GM19397 (cell line): ENCODE measurements around the gene LRRC37A.
"Not testable (repeated sequence)": the region's sequence is repeated elsewhere in the genome, so short reads cannot be mapped to it uniquely, and the experiment has no call there.

Source experiments
- ATAC-seq: cut with Tn5 transposase; IDR thresholded peaks from one replicate; pipeline ENCODE4 v1.9.1; 2021; ENCODE audit warnings: mild to moderate bottlenecking, moderate library complexity; ENCODE audit not compliant: unreplicated experiment

The LRRC37A gene

DNA sequence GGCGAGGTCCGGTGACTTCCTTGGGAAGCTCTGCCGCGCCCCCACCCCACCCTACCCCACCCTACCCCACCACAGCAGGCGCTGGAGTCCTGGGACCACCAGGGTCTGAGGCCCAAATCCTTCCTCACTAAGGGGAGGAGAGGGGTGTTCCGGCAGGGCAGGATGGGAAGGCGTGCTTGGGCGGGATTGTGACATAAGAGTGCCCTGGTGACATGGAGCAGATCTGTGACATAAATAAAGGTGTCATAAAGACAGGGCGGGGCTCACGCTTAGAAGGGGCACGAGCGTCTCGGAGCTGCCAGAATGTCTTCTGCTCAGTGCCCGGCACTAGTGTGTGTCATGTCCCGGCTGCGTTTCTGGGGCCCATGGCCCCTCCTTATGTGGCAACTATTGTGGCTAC is at the start of gene LRRC37A:
Gene LRRC37A, plus strand, starts transcription at position 301 of the 400 bp plus-strand sequence. Its CDS starts 3 bp downstream, at position 304.
- ATAC-seq = not testable (repeated sequence)

DNA sequence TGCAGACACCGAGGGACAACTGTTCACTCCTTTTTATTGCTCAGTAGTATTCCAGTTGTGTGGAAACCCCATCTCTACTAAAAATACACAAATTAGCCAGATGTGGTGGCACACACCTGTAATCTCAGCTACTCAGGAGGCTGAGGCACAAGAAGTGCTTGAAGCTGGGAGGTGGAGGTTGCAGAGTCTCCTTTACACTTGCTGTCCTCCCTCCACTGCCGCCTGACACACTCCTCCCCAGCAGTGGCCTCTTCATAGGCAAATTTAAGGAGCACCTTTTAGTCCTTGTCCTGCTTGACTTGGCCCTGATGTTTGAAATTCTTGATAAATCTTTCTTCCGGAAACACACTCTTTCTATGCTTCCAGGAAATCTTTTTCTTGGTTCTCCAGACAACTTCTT is 45.8 kb upstream of the LRRC37A start:
- ATAC-seq = not testable (repeated sequence)

DNA sequence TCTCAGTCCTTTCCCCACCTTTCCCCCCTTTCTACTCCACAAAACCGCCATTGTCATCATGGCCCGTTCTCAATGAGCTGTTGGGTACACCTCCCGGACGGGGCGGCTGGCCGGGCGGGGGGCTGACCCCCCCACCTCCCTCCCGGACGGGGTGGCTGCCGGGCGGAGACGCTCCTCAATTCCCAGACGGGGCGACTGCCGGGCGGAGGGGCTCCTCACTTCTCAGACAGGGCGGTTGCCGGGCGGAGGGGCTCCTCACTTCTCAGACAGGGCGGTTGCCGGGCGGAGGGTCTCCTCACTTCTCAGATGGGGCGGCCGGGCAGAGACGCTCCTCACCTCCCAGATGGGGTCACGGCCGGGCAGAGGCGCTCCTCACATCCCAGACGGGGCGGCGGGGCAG is 42.1 kb upstream of the LRRC37A start:
- ATAC-seq = not testable (repeated sequence)

GRCh38 chr17:46253722-46254121 is 41.2 kb upstream of the LRRC37A start:
- ATAC-seq = not testable (repeated sequence)

- not testable (repeated sequence) for ATAC-seq
Observed at GRCh38 chr17:46254215-46254614, 40.7 kb upstream of the LRRC37A start.

DNA sequence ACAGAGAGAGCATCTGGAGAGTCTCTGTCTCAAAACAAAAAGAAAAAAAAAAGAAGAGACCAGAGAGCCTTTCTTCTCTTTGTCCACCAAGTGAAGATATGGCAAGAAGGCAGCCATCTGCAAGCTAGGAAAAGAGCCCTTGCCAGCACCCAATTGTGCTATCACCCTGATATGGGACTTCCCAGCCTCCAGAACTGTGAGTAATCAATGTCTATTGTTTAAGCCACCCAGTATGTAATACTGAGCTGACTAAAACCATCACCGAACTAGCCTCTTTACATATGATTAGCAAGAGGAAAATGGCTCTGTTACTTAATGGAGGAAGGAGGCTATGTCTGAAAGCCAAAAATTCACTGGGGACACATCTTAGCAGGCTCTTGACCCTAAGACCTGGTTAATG is 38.6 kb upstream of the LRRC37A start:
- not testable (repeated sequence) for ATAC-seq

GRCh38 chr17:46259845-46260661 is 34.9 kb upstream of the LRRC37A start:
- ATAC-seq = not testable (repeated sequence)

DNA sequence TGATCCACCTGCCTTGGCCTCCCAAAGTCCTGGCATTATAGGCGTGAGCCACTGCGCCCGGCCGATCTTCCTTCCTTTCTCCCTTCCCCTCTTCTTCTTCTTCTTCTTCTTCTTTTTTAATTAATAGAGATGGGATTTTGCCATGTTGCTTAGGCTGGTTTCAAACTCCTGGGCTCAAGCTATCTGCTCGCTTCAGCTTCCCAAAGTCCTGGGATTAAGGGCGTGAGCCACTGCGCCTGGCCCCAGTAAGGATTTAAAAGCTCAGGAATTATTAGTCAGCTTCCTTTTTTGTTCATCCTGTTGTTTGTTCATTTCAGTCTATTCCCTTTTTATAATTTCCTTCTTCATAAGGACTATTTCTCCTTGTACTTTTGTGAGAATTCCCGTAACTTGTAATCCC is 32.7 kb upstream of the LRRC37A start:
- ATAC-seq = no peak

GRCh38 chr17:46264456-46265198 is 30.3 kb upstream of the LRRC37A start:
- ATAC-seq = no peak

DNA sequence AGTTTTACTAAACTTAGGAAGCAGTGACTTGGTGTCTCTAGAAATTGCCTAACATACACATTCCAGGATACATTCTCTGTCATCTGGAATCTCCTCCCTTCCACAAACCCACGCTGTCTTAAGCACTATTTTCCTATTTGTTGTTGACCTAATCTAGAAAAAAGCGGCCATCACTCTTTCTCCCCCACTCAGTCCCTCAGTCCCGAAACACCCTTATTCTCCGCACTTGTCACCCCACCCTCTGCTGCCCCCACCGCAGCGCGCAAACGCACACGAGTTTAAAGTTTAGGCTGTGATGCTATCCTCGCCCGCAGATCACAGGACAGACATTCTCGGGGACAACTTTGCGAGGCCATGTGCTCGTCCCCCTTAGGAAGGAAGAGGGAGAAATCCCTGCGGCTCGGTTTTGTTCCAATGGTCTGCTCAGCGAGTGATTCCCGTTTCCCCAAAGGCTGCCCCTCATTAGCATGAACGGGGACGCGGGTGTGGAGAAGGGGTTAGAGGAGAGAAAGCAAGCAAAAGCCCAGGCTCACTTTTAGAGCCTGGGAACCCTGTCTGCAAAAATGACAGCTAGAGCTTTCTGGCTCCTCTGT is 28.8 kb upstream of the LRRC37A start:
- not testable (repeated sequence) for ATAC-seq

- peak; percentile 88 for ATAC-seq
Observed at GRCh38 chr17:46266656-46267544, 28.0 kb upstream of the LRRC37A start.

DNA sequence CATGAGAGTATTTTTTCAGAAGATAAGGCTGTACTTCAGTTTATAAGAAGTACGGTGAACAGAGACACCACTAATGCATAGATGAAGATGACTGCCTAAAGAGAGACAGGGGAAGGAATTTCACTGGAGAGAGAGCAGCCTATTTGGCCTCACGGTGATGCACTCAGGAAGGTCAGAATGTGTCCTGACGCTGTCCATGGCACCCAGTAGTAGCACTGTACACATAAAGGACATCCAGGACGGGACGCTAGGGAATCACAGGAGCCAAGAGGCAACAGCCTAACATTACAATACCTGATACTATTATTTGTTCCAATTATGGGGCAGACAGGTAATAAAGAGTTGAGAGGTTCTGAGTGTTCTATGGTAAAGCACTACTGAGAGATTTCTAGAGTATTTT is 24.9 kb upstream of the LRRC37A start:
- no peak for ATAC-seq

DNA sequence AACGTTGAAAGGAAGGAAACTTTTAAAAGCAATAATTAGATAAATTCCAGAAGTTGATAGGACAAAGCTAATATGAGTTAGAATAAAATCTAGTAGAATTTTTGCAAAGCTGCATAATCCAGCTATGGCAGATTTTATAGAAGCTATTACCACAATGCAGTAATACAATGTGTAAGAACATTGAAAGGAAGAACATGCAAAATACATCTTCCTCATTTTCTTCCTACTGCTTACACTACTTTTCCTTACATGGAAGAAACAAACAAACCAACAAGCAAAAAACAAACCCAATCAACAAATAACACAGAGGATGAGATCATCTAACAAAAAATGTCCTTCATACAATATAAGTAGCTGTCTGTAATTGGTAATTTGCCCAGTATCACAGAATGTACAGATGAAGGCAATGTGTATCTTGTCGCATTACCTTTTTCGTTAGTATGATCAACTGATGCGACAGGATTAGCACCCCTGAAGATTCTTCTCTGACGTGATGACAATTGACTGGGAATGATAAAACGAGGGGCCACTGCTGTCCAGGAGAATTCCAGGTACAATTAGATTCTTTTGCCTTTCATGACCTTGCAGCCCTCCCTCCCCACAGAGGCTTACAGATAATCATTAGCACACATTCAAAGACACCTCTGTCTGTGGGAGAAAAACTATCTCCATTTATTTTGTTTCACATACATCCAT is 21.2 kb upstream of the LRRC37A start:
- no peak for ATAC-seq

GRCh38 chr17:46274238-46274637 is 20.7 kb upstream of the LRRC37A start:
- ATAC-seq = no peak

- ATAC-seq = not testable (repeated sequence)
Observed at GRCh38 chr17:46276728-46277479, 18.0 kb upstream of the LRRC37A start.

DNA sequence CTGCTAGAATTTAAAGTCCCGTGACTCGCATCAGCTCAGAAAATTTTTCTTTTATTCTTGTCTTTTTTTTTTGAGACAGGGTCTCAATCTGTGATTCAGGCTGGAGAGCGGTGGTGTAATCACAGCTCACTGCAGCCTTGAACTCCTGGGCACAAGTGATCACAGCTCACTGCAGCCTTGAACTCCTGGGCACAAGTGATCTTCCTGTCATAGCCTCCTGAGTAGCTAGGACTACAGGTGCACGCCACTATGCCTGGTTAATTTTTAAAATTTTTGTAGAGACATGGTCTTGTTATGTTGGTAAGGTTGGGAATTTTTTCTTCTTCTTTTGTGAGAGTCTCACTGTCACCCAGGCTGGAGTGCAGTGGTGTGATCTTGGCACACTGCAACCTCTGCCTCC is 13.6 kb upstream of the LRRC37A start:
- not testable (repeated sequence) for ATAC-seq

GRCh38 chr17:46282635-46283034 is 12.3 kb upstream of the LRRC37A start:
- ATAC-seq = not testable (repeated sequence)

- ATAC-seq = not testable (repeated sequence)
Observed at GRCh38 chr17:46284467-46284866, 10.5 kb upstream of the LRRC37A start.

- ATAC-seq = not testable (repeated sequence)
Observed at GRCh38 chr17:46285500-46285899, 9.4 kb upstream of the LRRC37A start.
